ENCODE data around the gene ASMTL. TPM values are rescaled to one million over a fixed set of nuclear protein-coding genes. Genes with fewer than 3 reads are reported as not detected.
"Not testable (repeated sequence)": the region's sequence is repeated elsewhere in the genome, so short reads cannot be mapped to it uniquely, and the experiment has no call there.

ASMTL gene
- total RNA-seq, 1 donor from 2014 or later = 36.5 TPM

DNA sequence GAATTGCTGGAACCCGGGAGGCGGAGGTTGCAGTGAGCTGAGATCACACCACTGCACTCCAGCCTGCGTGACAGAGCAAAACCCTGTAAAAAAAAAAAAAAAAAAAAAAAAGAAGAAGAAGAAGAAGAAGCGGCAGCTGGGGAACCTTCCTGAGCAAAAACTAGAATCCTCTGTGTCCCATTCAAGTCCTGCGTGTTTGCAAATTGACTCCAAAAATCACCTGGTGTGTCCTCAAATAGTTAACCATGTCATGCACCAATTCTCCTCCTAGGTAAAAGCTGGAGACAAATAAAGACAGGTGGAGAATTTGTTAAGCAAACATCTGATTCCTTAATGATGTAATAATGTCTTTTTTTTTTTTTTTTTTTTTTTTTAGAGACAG, 31.9 kb upstream of the ASMTL start:
- Histone ChIP-seq H3K36me3 (no peaks in the 10 kb centered on the region), H3K4me1 (peaks cover 32% of the 10 kb centered on the region), H3K27ac (replicated peaks) (no peak overlapping the region), H3K27me3 (ENCODE audit: low read depth) (peaks cover 36% of the 10 kb centered on the region), H3K9me3 (replicated peaks) (peaks cover 12% of the 10 kb centered on the region), H3K4me3 (no peak overlapping the region)
- intact Hi-C loops (cut with micrococcal nuclease) = no loop called here
- DNase-seq = no peak
- TF ChIP-seq, protein P1, sequence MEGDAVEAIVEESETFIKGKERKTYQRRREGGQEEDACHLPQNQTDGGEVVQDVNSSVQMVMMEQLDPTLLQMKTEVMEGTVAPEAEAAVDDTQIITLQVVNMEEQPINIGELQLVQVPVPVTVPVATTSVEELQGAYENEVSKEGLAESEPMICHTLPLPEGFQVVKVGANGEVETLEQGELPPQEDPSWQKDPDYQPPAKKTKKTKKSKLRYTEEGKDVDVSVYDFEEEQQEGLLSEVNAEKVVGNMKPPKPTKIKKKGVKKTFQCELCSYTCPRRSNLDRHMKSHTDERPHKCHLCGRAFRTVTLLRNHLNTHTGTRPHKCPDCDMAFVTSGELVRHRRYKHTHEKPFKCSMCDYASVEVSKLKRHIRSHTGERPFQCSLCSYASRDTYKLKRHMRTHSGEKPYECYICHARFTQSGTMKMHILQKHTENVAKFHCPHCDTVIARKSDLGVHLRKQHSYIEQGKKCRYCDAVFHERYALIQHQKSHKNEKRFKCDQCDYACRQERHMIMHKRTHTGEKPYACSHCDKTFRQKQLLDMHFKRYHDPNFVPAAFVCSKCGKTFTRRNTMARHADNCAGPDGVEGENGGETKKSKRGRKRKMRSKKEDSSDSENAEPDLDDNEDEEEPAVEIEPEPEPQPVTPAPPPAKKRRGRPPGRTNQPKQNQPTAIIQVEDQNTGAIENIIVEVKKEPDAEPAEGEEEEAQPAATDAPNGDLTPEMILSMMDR (IDR thresholded peaks at IDR 0.05; ENCODE audit: borderline replicate concordance) = no peak

DNA sequence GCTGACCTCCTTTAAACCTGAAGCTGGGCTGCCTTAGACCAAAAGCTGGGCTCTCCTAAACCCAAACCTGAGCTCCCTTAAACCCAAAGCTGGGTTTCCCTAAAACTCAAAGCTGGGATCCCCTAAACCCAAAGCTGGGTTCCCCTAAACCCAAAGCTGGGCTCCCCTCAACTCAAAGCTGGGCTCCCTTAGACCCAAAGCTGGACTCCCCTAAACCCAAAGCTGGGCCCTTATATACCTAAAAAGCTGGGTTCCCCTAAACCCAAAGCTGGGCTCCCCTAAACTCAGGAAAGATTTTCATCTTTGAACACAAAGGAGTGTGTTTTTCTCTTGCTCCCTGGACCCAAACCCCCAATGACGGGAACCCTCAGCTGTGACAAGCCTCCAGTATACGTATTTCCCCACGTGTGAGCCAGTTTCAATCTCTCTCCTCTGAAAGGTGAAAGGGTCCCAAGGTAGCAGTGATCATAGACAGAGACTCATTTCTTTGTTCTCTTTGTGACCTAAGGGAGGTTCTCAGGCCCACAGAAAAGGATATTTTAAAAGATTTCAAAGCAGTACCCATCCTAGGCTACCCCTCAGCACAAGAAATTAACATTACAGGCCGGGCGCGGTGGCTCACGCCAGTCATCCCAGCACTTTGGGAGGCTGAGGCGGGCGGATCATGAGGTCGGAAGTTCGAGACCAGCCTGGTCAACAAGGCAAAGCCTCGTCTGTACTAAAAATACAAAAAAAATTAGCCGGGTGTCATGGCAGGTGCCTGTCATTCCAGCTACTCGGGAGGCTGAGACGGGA, 31.3 kb upstream of the ASMTL start:
- Histone ChIP-seq H3K27ac (replicated peaks) (no peak overlapping the region), H3K4me1 (peaks cover 32% of the 10 kb centered on the region), H3K9me3 (replicated peaks) (peaks cover 18% of the 10 kb centered on the region), H3K36me3 (no peaks in the 10 kb centered on the region), H3K27me3 (ENCODE audit: low read depth) (peaks cover 36% of the 10 kb centered on the region), H3K4me3 (no peak overlapping the region)
- intact Hi-C loops (cut with micrococcal nuclease) = no loop called here
- DNase-seq = no peak
- TF ChIP-seq, protein P1 (IDR thresholded peaks at IDR 0.05; ENCODE audit: borderline replicate concordance) = no peak

DNA sequence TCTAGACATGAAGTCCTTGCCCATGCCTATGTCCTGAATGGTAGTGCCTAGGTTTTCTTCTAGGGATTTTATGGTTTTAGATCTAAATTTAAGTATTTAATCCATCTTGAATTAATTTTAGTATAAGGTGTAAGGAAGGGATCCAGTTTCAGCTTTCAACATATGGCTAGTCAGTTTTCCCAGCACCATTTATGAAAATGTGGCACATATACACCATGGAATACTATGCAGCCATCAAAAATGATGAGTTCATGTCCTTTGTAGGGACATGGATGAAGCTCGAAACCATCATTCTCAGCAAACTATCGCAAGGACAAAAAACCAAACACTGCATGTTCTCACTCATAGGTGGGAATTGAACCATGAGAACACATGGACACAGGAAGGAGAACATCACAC, 29.8 kb upstream of the ASMTL start:
- Histone ChIP-seq H3K27ac (replicated peaks) (peak overlapping the region; percentile 80), H3K4me3 (peak overlapping the region; percentile 32), H3K27me3 (ENCODE audit: low read depth) (peaks cover 28% of the 10 kb centered on the region), H3K4me1 (peaks cover 22% of the 10 kb centered on the region), H3K9me3 (replicated peaks) (peaks cover 22% of the 10 kb centered on the region)
- DNase-seq; intact Hi-C loops (cut with micrococcal nuclease); H3K36me3 ChIP-seq: not testable (repeated sequence)

DNA sequence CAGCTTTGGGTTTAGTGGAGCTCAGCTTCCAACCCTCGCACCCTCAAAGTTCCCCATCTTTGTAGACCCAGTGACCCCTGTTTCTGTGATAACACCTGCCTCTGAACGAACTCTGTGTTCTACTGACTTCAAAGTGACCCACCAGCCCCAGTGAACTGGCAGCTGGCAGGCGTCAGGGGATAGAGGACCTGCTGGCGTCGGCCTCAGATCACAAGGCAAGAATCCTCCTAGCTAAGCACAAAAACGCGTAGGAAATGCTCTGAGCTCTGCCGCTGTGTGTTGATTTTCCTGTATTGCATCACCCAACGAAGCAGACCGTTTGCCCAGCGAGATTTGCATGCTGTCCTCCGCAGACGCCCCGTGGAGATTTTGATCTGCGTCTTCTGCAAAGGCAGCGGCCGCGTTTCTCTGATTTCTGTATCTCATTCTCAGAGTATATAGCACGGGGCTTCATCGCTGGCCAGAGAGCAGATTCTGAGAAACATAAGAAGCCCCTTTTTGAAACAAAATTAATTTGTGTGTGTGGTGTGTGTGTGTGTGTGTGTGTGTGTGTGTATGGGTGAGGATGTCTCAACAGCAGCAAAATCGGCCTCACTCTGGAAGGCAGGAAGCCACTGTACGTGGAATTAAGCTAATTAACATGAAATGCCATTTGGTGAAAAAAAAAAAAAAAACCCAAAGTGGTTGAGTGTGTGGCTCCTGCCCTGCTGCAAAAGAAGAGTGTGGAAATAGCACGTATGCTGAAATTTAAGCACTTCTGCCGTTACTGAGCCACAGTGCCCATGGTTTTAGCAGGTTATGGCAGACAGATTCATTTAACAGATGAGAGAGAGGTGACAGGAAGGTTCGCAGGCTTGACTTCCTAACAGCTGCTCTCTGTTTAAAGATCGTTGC, 29.2 kb upstream of the ASMTL start:
- H3K4me3 ChIP-seq = peak overlapping the region; percentile 32
- no peaks in the 10 kb centered on the region for H3K36me3 ChIP-seq
- peak; percentile 43 for DNase-seq
- H3K4me1 ChIP-seq = peaks cover 17% of the 10 kb centered on the region
- H3K27ac ChIP-seq (replicated peaks) = peak overlapping the region; percentile 80
- intact Hi-C loops (cut with micrococcal nuclease) = no loop called here
- TF ChIP-seq, protein P1 (IDR thresholded peaks at IDR 0.05; ENCODE audit: borderline replicate concordance) = no peak
- H3K27me3 ChIP-seq (ENCODE audit: low read depth) = peaks cover 24% of the 10 kb centered on the region
- H3K9me3 ChIP-seq (replicated peaks) = peaks cover 22% of the 10 kb centered on the region

DNA sequence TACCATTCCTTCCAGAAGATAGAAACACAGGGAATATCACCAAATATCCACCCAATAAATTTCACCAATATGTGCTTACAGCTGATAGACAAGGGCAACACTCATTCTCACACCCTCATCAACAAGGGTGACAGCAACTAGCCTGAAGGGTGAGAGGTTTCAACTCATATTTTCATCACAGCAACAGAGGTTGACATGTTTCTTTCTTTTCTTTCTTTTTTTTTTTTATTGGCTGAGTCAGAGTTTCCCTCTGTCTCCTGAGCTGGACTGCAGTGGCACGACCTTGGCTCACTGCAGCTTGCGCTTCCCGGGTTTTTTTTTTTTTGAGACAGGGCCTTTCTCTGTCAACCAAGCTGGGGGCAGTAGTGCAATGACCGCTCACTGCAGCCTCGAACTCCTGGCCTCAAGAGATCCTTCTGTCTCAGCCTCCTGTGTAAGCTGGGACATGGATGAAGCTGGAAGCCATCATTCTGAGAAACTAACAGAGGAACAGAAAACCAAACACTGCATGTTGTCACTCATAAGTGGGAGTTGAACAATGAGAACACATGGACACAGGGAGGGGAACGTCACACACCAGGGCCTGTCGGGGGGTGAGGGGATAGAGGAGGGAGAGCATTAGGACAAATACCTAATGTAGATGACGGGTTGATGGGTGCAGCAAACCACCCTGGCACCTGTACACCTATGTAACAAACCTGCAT, 27.5 kb upstream of the ASMTL start:
- no peak for DNase-seq
- Histone ChIP-seq H3K36me3 (no peaks in the 10 kb centered on the region), H3K27ac (replicated peaks) (no peak overlapping the region), H3K4me3 (no peak overlapping the region), H3K27me3 (ENCODE audit: low read depth) (peaks cover 12% of the 10 kb centered on the region), H3K4me1 (peaks cover 8% of the 10 kb centered on the region), H3K9me3 (replicated peaks) (peaks cover 17% of the 10 kb centered on the region)
- intact Hi-C loops (cut with micrococcal nuclease) = no loop called here
- TF ChIP-seq, protein P1 (IDR thresholded peaks at IDR 0.05; ENCODE audit: borderline replicate concordance) = no peak

All from left ventricle myocardium inferior (tissue), 1 donor.